Stomach (tissue), 9 donors: ENCODE measurements around the gene ZBED4. TPM values are rescaled to one million over a fixed set of nuclear protein-coding genes. Genes with fewer than 3 reads are reported as not detected.

Experiments
- DNase-seq, 2 donors: peaks; one replicate each; pipeline versions ENCODE4 v3.0.0 to v3.0.0-alpha.2; 2013 to 2019
- H3K27ac ChIP-seq, 5 donors: fragments of 200-600 bp in 4 of 5; sonication (generic) in 4 of 5; one replicate each; pipeline ENCODE4 v1.5.1; 2013 to 2019; ENCODE audit warnings: mild to moderate bottlenecking in 1 of 5, moderate library complexity in 1 of 5
- H3K27me3 ChIP-seq, 3 donors: fragments of 200-600 bp; sonication (generic); one replicate each; pipeline ENCODE4 v1.5.1; 2017 to 2019; ENCODE audit warnings: mixed run types in 1 of 3
- H3K36me3 ChIP-seq, 4 donors: fragments of 200-600 bp; sonication (generic); 1 replicate in 3 of 4; 2 replicates in 1 of 4; pipeline ENCODE4 v1.5.1; 2016 to 2019
- H3K4me1 ChIP-seq, 4 donors: fragments of 200-600 bp; sonication (generic); one replicate each; pipeline ENCODE4 v1.5.1; 2016 to 2019
- H3K4me3 ChIP-seq, 4 donors: fragments of 200-600 bp; sonication (generic) in 3 of 4; one replicate each; pipeline ENCODE4 v1.5.1; 2016 to 2019; ENCODE audit warnings: mild to moderate bottlenecking in 1 of 4
- H3K9me3 ChIP-seq, 4 donors: fragments of 200-600 bp; sonication (generic); one replicate each; pipeline ENCODE4 v1.5.1; 2016 to 2019
- CTCF ChIP-seq, 7 experiments: fragments of 450-650 bp in 4 of 7; fragments of 200-600 bp in 3 of 7; sonication (generic) in 3 of 7; IDR thresholded peaks; one replicate each; pipeline ENCODE4 v1.5.1; 2016 to 2019; ENCODE audit warnings: antibody characterized with exemption in 7 of 7, control low read depth in 2 of 7, mild to moderate bottlenecking in 1 of 7
- EP300 ChIP-seq: sonication (generic); formaldehyde crosslinking; IDR thresholded peaks from one replicate; pipeline ENCODE4 v1.6.1; 2017; ENCODE audit warnings: antibody characterized with exemption
- POLR2A ChIP-seq, 4 donors: fragments of 450-650 bp; IDR thresholded peaks; one replicate each; pipeline ENCODE4 v1.6.1; 2016; ENCODE audit warnings: antibody characterized with exemption in 4 of 4, control low read depth in 2 of 4, mild to moderate bottlenecking in 1 of 4, moderate library complexity in 1 of 4
- POLR2AphosphoS5 ChIP-seq, 3 donors: sonication (generic); formaldehyde crosslinking; IDR thresholded peaks; one replicate each; pipeline ENCODE4 v1.6.1; 2016; ENCODE audit warnings: antibody characterized with exemption in 3 of 3
- WGBS, 5 donors: extraction: QIAGEN DNeasy Blood & Tissue Kit in 3 of 5; methylation state at CpG; one replicate each; pipeline versions ENCODE4 v1.1.5 to v1.1.7; 2013 to 2018; 5-methylcytosine and 5-hydroxymethylcytosine counted together
- intact Hi-C: fragments of 100-400 bp; cut with DNase I; formaldehyde crosslinking; loops from one replicate; pipeline ENCODE4 v1.15.1; 2023; ENCODE audit warnings: low total_unique reads
- polyA plus RNA-seq, 3 donors: library from polyadenylated mRNA; stranded (reverse); fragments of 200-250 nt; gene quantifications; one replicate each; pipeline ENCODE4 v1.2.3, GENCODE V29; 2013
- total RNA-seq, 5 donors: library from RNA; depleted of rRNA; stranded (reverse); fragments of >200 nt; gene quantifications; one replicate each; pipeline versions ENCODE4 v1.1.0 to v1.2.3, GENCODE V29; 2014 to 2016
- donor health status: healthy with polysubstance abuse.
- donor health status: Bipolar disorder and iron deficiency.
- donor health status: healthy.

Gene ZBED4
- total and polyA plus RNA-seq, 8 donors = 2.2 to 31.7 (median 12.2) TPM

- Histone ChIP-seq H3K27me3 (no peaks in the 10 kb centered on the region), H3K9me3 (peaks cover 0 to 7% (median 0%) of the 10 kb centered on the region in 4 donors), H3K4me1 (no peaks in the 10 kb centered on the region), H3K36me3 (peaks cover 3 to 52% (median 30%) of the 10 kb centered on the region in 4 donors), H3K27ac (no peak overlapping the region), H3K4me3 (no peak overlapping the region)
- intact Hi-C loops = no loop called here
- DNase-seq = no peak
- 96 to 99% (median 98%) methylated on average over 4 of the region's 4 CpGs for WGBS, 5 donors
- TF ChIP-seq EP300 (no peak), POLR2AphosphoS5 (IDR thresholded peaks at IDR 0.05) (no peak), POLR2A (IDR thresholded peaks at IDR 0.05) (no peak), CTCF (IDR thresholded peaks at IDR 0.05) (no peak)
These were observed 39.4 kb downstream of the ZBED4 start for GRCh38 chr22:49893025-49893424.

GRCh38 chr22:49894322-49895054, 40.8 kb downstream of the ZBED4 start:
- intact Hi-C loops = no loop called here
- no peak for DNase-seq

GRCh38 chr22:49896201-49896600, 42.6 kb downstream of the ZBED4 start:
- Histone ChIP-seq H3K36me3 (peaks cover 3 to 56% (median 40%) of the 10 kb centered on the region in 4 donors), H3K9me3 (no peaks in the 10 kb centered on the region), H3K4me1 (no peaks in the 10 kb centered on the region), H3K27ac (no peak overlapping the region), H3K4me3 (no peak overlapping the region), H3K27me3 (no peaks in the 10 kb centered on the region)
- no peak for DNase-seq
- 91 to 94% (median 93%) methylated on average over 5 of the region's 5 CpGs for WGBS, 5 donors
- no peak for TF ChIP-seq CTCF (IDR thresholded peaks at IDR 0.05)
- no peak for TF ChIP-seq EP300
- no peak for TF ChIP-seq POLR2AphosphoS5 (IDR thresholded peaks at IDR 0.05)
- TF ChIP-seq POLR2A (IDR thresholded peaks at IDR 0.05) = no peak
- intact Hi-C loops = no loop called here

More at GRCh38 chr22:49894322-49895054, 40.8 kb downstream of the ZBED4 start:
- TF ChIP-seq POLR2A (IDR thresholded peaks at IDR 0.05) (no peak), POLR2AphosphoS5 (IDR thresholded peaks at IDR 0.05) (no peak), CTCF (IDR thresholded peaks at IDR 0.05) (no peak), EP300 (no peak)
- Histone ChIP-seq H3K36me3 (peaks cover 3 to 52% (median 29%) of the 10 kb centered on the region in 4 donors), H3K4me1 (no peaks in the 10 kb centered on the region), H3K9me3 (peaks cover 0 to 2% (median 0%) of the 10 kb centered on the region in 4 donors), H3K27me3 (no peaks in the 10 kb centered on the region), H3K4me3 (no peak overlapping the region), H3K27ac (no peak overlapping the region)
- 84 to 96% (median 89%) methylated on average over 7 to 8 of the region's 8 CpGs for WGBS, 5 donors

- TF ChIP-seq EP300 (no peak), POLR2AphosphoS5 (IDR thresholded peaks at IDR 0.05) (no peak), CTCF (IDR thresholded peaks at IDR 0.05) (no peak), POLR2A (IDR thresholded peaks at IDR 0.05) (no peak)
- no peak for DNase-seq
- WGBS, 5 donors = 90 to 99% (median 97%) methylated on average over 8 of the region's 8 CpGs
- H3K9me3 ChIP-seq = no peaks in the 10 kb centered on the region
- peaks cover 8 to 61% (median 49%) of the 10 kb centered on the region in 4 donors for H3K36me3 ChIP-seq
- intact Hi-C loops = no loop called here
- no peak overlapping the region for H3K27ac ChIP-seq
- H3K4me1 ChIP-seq = no peaks in the 10 kb centered on the region
- no peak overlapping the region for H3K4me3 ChIP-seq
- H3K27me3 ChIP-seq = no peaks in the 10 kb centered on the region
These were observed 43.5 kb downstream of the ZBED4 start for GRCh38 chr22:49897015-49897684.
